Measurements from ENCODE around the gene EIF4G1. TPM values are rescaled to one million over a fixed set of nuclear protein-coding genes. Genes with fewer than 3 reads are reported as not detected.
A peak's percentile ranks its signal among the peaks of the same experiment; 100 is the strongest.

The EIF4G1 gene
- total RNA-seq, 1 experiment from 2014 or later, result 532 TPM

- WGBS (ENCODE audit: extremely low coverage, insufficient read length, low lambda C conversion rate), result no CpG with 5 or more reads among the region's 7 CpGs
- TF ChIP-seq CTCF (conservative IDR thresholded peaks at IDR 0.05), result no peak
- Histone ChIP-seq H3K23ac (ENCODE audit: insufficient read length, low read depth, low read length) (no peak within 1 kb of the TSS), H3K14ac (ENCODE audit: insufficient read depth, low read length) (no peak within 1 kb of the TSS; the same call in 1 of the 2 replicates), H3K27ac (ENCODE audit: insufficient read length, low read depth, low read length) (no peak within 1 kb of the TSS), H3K79me1 (ENCODE audit: insufficient read depth, low read depth, low read length, poor library complexity, severe bottlenecking) (no peaks in the 10 kb centered on the region), H2AFZ (ENCODE audit: low read length) (no peak within 1 kb of the TSS), H4K20me1 (ENCODE audit: control insufficient read depth, insufficient read depth, insufficient read length) (peaks cover 2% of the 10 kb centered on the region), H3K4me2 (ENCODE audit: insufficient read depth, insufficient read length, low read length) (no peak within 1 kb of the TSS), H3K79me2 (ENCODE audit: insufficient read depth, low read length) (no peaks in the 10 kb centered on the region), H3K18ac (ENCODE audit: insufficient read length, low read depth, low read length) (no peak within 1 kb of the TSS), H4K5ac (ENCODE audit: insufficient read length, low read depth, low read length) (no peak within 1 kb of the TSS), H3K4ac (ENCODE audit: low read depth, low read length) (no peak within 1 kb of the TSS), H3K56ac (ENCODE audit: insufficient read length, low read depth, low read length) (no peak within 1 kb of the TSS), H3K27me3 (ENCODE audit: insufficient read depth, low read length) (peaks cover 33% of the 10 kb centered on the region), H2BK15ac (ENCODE audit: low read depth, low read length) (no peak within 1 kb of the TSS), H3K9ac (ENCODE audit: extremely low read depth, insufficient read length, low read length) (no peak within 1 kb of the TSS), H4K8ac (replicated peaks; ENCODE audit: insufficient read length, low read depth, low read length) (no peak within 1 kb of the TSS), H2BK120ac (ENCODE audit: low read depth, low read length, poor library complexity, severe bottlenecking) (no peak within 1 kb of the TSS), H3K4me1 (ENCODE audit: insufficient read depth, low read length) (peaks cover 9% of the 10 kb centered on the region; the same call in 1 of the 2 replicates), H2AK5ac (ENCODE audit: insufficient read length, low read length) (no peak within 1 kb of the TSS), H2BK20ac (ENCODE audit: low read depth, low read length, poor library complexity, severe bottlenecking) (no peak within 1 kb of the TSS), H3K23me2 (ENCODE audit: insufficient read length, low read depth, low read length, poor library complexity, severe bottlenecking) (peaks cover 9% of the 10 kb centered on the region), H2BK5ac (ENCODE audit: insufficient read length, low read length) (no peak within 1 kb of the TSS), H2BK12ac (ENCODE audit: insufficient read length, low read depth, low read length) (no peak within 1 kb of the TSS), H3K9me3 (ENCODE audit: control insufficient read depth, low read depth, low read length) (no peaks in the 10 kb centered on the region), H4K91ac (ENCODE audit: insufficient read length, low read depth, low read length) (no peak within 1 kb of the TSS), H3T11ph (ENCODE audit: low read length) (no peak within 1 kb of the TSS)
- Mint-ChIP-seq H3K9me3 (peaks cover 0 to 3% of the 10 kb centered on the region in 2 experiments; a peak in 2 of 5 replicates), H3K4me3 (peak within 1 kb of the TSS; percentile 66 to 83), H3K27ac (no peak within 1 kb of the TSS; a peak in 1 of 7 replicates), H3K36me3 (ENCODE audit: insufficient read depth in 1 of 3, low read depth in 3 of 3) (no peaks in the 10 kb centered on the region), H3K27me3 (ENCODE audit: low read depth) (peaks cover 83% of the 10 kb centered on the region), H3K4me1 (peaks cover 38 to 39% of the 10 kb centered on the region in 2 experiments)
- peak; percentile 67 for DNase-seq
These were observed 63.6 kb downstream of the EIF4G1 start, which contains the start of gene THPO for GRCh38 chr3:184377882-184378445. THPO (minus strand) TSS chr3:184378207; CDS start chr3:184376259, 1,948 bp downstream.
